H1 (cell line): ENCODE data around the gene SGMS1. TPM values are rescaled to one million over a fixed set of nuclear protein-coding genes. Genes with fewer than 3 reads are reported as not detected.

ENCODE experiments used
- CTCF ChIA-PET: fragments of 300-600 bp; sonication (Branson Sonifier 250); formaldehyde crosslinking; loops from one replicate; lab custom pipeline; 2021; ENCODE audit not compliant: partially characterized antibody; lab: Charles Lee
- POLR2A ChIA-PET: fragments of 300-600 bp; sonication (Branson Sonifier 250); formaldehyde crosslinking; loops from one replicate; lab custom pipeline; 2021; ENCODE audit warnings: inconsistent platforms; ENCODE audit not compliant: partially characterized antibody; lab: Charles Lee
- DNase-seq, 2 experiments: peaks; one replicate each; pipeline versions ENCODE4 v3.0.0 to v3.0.0-alpha.2; 2010 to 2022; ENCODE audit warnings: low spot score in 2 of 2, low read depth in 1 of 2, mixed read lengths in 1 of 2
- FAIRE-seq: peaks from 2 replicates; lab custom pipeline; 2011; peaks lifted over from hg19 to GRCh38; lab: Jason Lieb, UNC
- H2AFZ ChIP-seq: 2 replicates; pipeline ENCODE4 v1.8.1; 2012; ENCODE audit warnings: low read length, inconsistent platforms
- H2AK5ac ChIP-seq: 2 replicates; pipeline ENCODE4 v1.6.1; 2013; ENCODE audit warnings: low read depth, low read length
- H2BK120ac ChIP-seq: replicated peaks from 2 replicates; pipeline ENCODE3; 2013; ENCODE audit warnings: low read depth, low read length, inconsistent platforms
- H2BK12ac ChIP-seq: 2 replicates; pipeline ENCODE4 v1.6.1; 2013; ENCODE audit warnings: low read depth, low read length
- H2BK15ac ChIP-seq: 2 replicates; pipeline ENCODE4 v1.6.1; 2013; ENCODE audit warnings: low read length
- H2BK20ac ChIP-seq: 2 replicates; pipeline ENCODE4 v1.6.1; 2013; ENCODE audit warnings: low read length
- H2BK5ac ChIP-seq: 2 replicates; pipeline ENCODE4 v1.6.1; 2013; ENCODE audit warnings: low read depth, low read length
- H3K14ac ChIP-seq: 2 replicates; pipeline ENCODE4 v1.6.1; 2013; ENCODE audit warnings: inconsistent platforms; ENCODE audit not compliant: insufficient read length
- H3K18ac ChIP-seq: 2 replicates; pipeline ENCODE4 v1.6.1; 2013; ENCODE audit warnings: low read length; ENCODE audit errors: extremely low read depth
- H3K23ac ChIP-seq: 2 replicates; pipeline ENCODE4 v1.6.1; 2013; ENCODE audit warnings: inconsistent platforms; ENCODE audit not compliant: insufficient read length
- H3K23me2 ChIP-seq: 2 replicates; pipeline ENCODE4 v1.6.1; 2013; ENCODE audit warnings: low read depth, low read length
- H3K27ac ChIP-seq: 2 replicates; pipeline ENCODE4 v1.6.1; 2011; ENCODE audit warnings: low read depth, low read length, inconsistent platforms
- H3K27me3 ChIP-seq, 4 experiments: replicated peaks in 1 of 4; 1 replicate in 1 of 4; 2 replicates in 3 of 4; pipeline versions ENCODE4 v1.6.1 to v1.8.1; 2011 to 2013; ENCODE audit warnings: low read length in 3 of 4, mild to moderate bottlenecking in 3 of 4, inconsistent platforms in 2 of 4, mixed read lengths in 2 of 4, moderate library complexity in 1 of 4; ENCODE audit not compliant: control insufficient read depth in 3 of 4, insufficient read depth in 3 of 4; ENCODE audit errors: extremely low read depth in 1 of 4
- H3K36me3 ChIP-seq, 4 experiments: 2 replicates each; pipeline versions ENCODE4 v1.6.1 to v1.8.1; 2011 to 2013; ENCODE audit warnings: mild to moderate bottlenecking in 4 of 4, low read length in 3 of 4, moderate library complexity in 2 of 4, control low read depth in 1 of 4, inconsistent platforms in 1 of 4; ENCODE audit not compliant: insufficient read depth in 4 of 4, control insufficient read depth in 2 of 4
- H3K4ac ChIP-seq: replicated peaks from 2 replicates; pipeline ENCODE3; 2013; ENCODE audit warnings: low read length, low read depth, mixed read lengths, inconsistent platforms; ENCODE audit not compliant: insufficient read length
- H3K4me1 ChIP-seq, 4 experiments: replicated peaks in 1 of 4; 1 replicate in 1 of 4; 2 replicates in 3 of 4; pipeline versions ENCODE4 v1.6.1 to v1.8.1; 2011 to 2013; ENCODE audit warnings: low read length in 3 of 4, inconsistent platforms in 2 of 4, mixed read lengths in 1 of 4; ENCODE audit not compliant: insufficient read depth in 4 of 4, control insufficient read depth in 3 of 4
- H3K4me2 ChIP-seq, 2 experiments: 2 replicates each; pipeline versions ENCODE4 v1.6.1 to v1.8.1; 2011 to 2013; ENCODE audit warnings: low read depth in 2 of 2, low read length in 2 of 2, control low read depth in 1 of 2, inconsistent platforms in 1 of 2, mild to moderate bottlenecking in 1 of 2; ENCODE audit not compliant: insufficient read depth in 1 of 2
- H3K4me3 ChIP-seq, 4 experiments: fragments of 200-600, 300-600 bp in 1 of 4; sonication (generic), shearing (Covaris generic), sonication (Bioruptor Twin) in 1 of 4; 2 replicates each; pipeline versions ENCODE4 v1.5.1 to v1.8.1; 2011 to 2016; ENCODE audit warnings: low read length in 4 of 4, low read depth in 3 of 4, control low read depth in 2 of 4, inconsistent platforms in 2 of 4, mild to moderate bottlenecking in 2 of 4, mixed read lengths in 1 of 4, moderate library complexity in 1 of 4; ENCODE audit not compliant: insufficient read depth in 2 of 4; ENCODE audit errors: extremely low read depth in 1 of 4
- H3K56ac ChIP-seq: replicated peaks from 2 replicates; pipeline ENCODE3; 2013; ENCODE audit warnings: low read depth, mild to moderate bottlenecking, mixed read lengths, low read length, inconsistent platforms; ENCODE audit not compliant: insufficient read length
- H3K79me1 ChIP-seq: 2 replicates; pipeline ENCODE4 v1.6.1; 2013; ENCODE audit warnings: low read depth, low read length, control low read depth
- H3K79me2 ChIP-seq, 2 experiments: 2 replicates each; pipeline versions ENCODE4 v1.6.1 to v1.8.1; 2012 to 2013; ENCODE audit warnings: low read length in 2 of 2, mild to moderate bottlenecking in 2 of 2, inconsistent platforms in 1 of 2; ENCODE audit not compliant: insufficient read depth in 2 of 2, control insufficient read depth in 1 of 2
- H3K9ac ChIP-seq, 4 experiments: replicated peaks in 1 of 4; 1 replicate in 1 of 4; 2 replicates in 3 of 4; pipeline versions ENCODE4 v1.6.1 to v1.8.1; 2011 to 2013; ENCODE audit warnings: low read depth in 3 of 4, low read length in 3 of 4, control low read depth in 2 of 4, mild to moderate bottlenecking in 2 of 4, moderate library complexity in 2 of 4, inconsistent platforms in 1 of 4; ENCODE audit errors: extremely low read depth in 1 of 4
- H3K9me3 ChIP-seq, 2 experiments: 2 replicates each; pipeline versions ENCODE4 v1.6.1 to v1.8.1; 2012 to 2013; ENCODE audit warnings: mild to moderate bottlenecking in 2 of 2, moderate library complexity in 2 of 2, control low read depth in 1 of 2, inconsistent platforms in 1 of 2, low read depth in 1 of 2, low read length in 1 of 2, mixed read lengths in 1 of 2; ENCODE audit not compliant: insufficient read depth in 2 of 2
- H4K20me1 ChIP-seq, 2 experiments: replicated peaks in 1 of 2; 2 replicates each; pipeline versions ENCODE3 to v1.8.1; 2011 to 2013; ENCODE audit warnings: inconsistent platforms in 2 of 2, low read length in 2 of 2, mild to moderate bottlenecking in 1 of 2; ENCODE audit not compliant: insufficient read depth in 2 of 2, control insufficient read depth in 1 of 2
- H4K5ac ChIP-seq: 2 replicates; pipeline ENCODE4 v1.6.1; 2013; ENCODE audit warnings: low read length, low read depth, mixed read lengths, inconsistent platforms; ENCODE audit not compliant: insufficient read length
- H4K8ac ChIP-seq: 2 replicates; pipeline ENCODE4 v1.8.0; 2013; ENCODE audit warnings: mild to moderate bottlenecking, moderate library complexity, low read length, inconsistent platforms; ENCODE audit not compliant: insufficient read depth; ENCODE audit errors: extremely low read depth
- H4K91ac ChIP-seq: replicated peaks from 2 replicates; pipeline ENCODE3; 2013; ENCODE audit warnings: low read length, mixed read lengths, inconsistent platforms; ENCODE audit not compliant: insufficient read length
- ASH2L ChIP-seq: fragments of 200-600, 300-600 bp; sonication (generic); IDR thresholded peaks from one replicate; pipeline ENCODE4 v1.7.1; 2017; ENCODE audit warnings: low read length
- EZH2 ChIP-seq: fragments of 200-600 bp; sonication (generic); IDR thresholded peaks from 2 replicates; pipeline ENCODE4 v1.7.1; 2012; ENCODE audit warnings: low read depth, mild to moderate bottlenecking, moderate library complexity, low read length, inconsistent platforms; ENCODE audit not compliant: severe bottlenecking
- HDAC6 ChIP-seq: IDR thresholded peaks from one replicate; pipeline ENCODE4 v1.7.1; 2012; ENCODE audit warnings: low read depth, mild to moderate bottlenecking, inconsistent platforms, low read length, moderate library complexity
- NRF1 ChIP-seq: IDR thresholded peaks from 2 replicates; pipeline ENCODE4 v1.6.1; 2011; ENCODE audit warnings: mild to moderate bottlenecking, low read depth, low read length, improper control_type of control experiment
- SP4 ChIP-seq: IDR thresholded peaks from 2 replicates; pipeline ENCODE4 v1.6.1; 2012; ENCODE audit warnings: low read length, inconsistent platforms
- SRF ChIP-seq: IDR thresholded peaks from 2 replicates; pipeline ENCODE4 v1.6.1; 2011; ENCODE audit warnings: mild to moderate bottlenecking, low read depth, low read length, moderate library complexity
- SUZ12 ChIP-seq: fragments of 200-600 bp; sonication (generic); IDR thresholded peaks from 2 replicates; pipeline ENCODE4 v1.6.1; 2012; ENCODE audit warnings: mild to moderate bottlenecking, inconsistent platforms, low read length, moderate library complexity, mixed read lengths
- TBP ChIP-seq: IDR thresholded peaks from 2 replicates; pipeline ENCODE4 v1.6.1; 2011; ENCODE audit warnings: low read depth, low read length, improper control_type of control experiment
- TCF12 ChIP-seq: IDR thresholded peaks from 2 replicates; pipeline ENCODE4 v1.6.1; 2011; ENCODE audit warnings: low read depth, mild to moderate bottlenecking, low read length
- WGBS, 2 experiments: shearing (Covaris generic) in 1 of 2; methylation state at CpG; one replicate each; pipeline versions ENCODE4 v1.1.6 to v1.1.7; 2013 to 2015; ENCODE audit warnings: low lambda C conversion rate in 2 of 2, mixed read lengths in 2 of 2, inconsistent platforms in 1 of 2, low coverage in 1 of 2, missing lambda C conversion rate in 1 of 2; ENCODE audit not compliant: insufficient replicate concordance in 2 of 2, insufficient coverage in 1 of 2, insufficient read length in 1 of 2; ENCODE audit errors: extremely low coverage in 1 of 2, missing lambda C conversion rate in 1 of 2; 5-methylcytosine and 5-hydroxymethylcytosine counted together
- polyA plus RNA-seq, 7 experiments: library from polyadenylated mRNA; depleted of rRNA in 3 of 7; stranded (reverse) in 5 of 7; unstranded in 2 of 7; fragments of >200 nt in 5 of 7; fragments of 200-250 nt in 2 of 7; gene quantifications; 1 replicate in 5 of 7; 2 replicates in 1 of 7; 4 replicates in 1 of 7; pipeline versions ENCODE4 v1.2.1 to v1.2.3, GENCODE V29; 2011 to 2013; ENCODE audit warnings: missing spikeins in 2 of 7, mixed read lengths in 2 of 7
- total RNA-seq: library from RNA; stranded (reverse); fragmentation: NEBNext Ultra II Directional; extraction: Animal tissue kit (Norgen Biotek cat#: 25700); gene quantifications from 2 replicates; pipeline ENCODE4 v1.2.1, GENCODE V29; 2021

Gene SGMS1
- total and polyA plus RNA-seq, 2 of the 8 experiments (the other 6 are each of a cell fraction or from before 2014, with no cell fraction given): 6.0 to 15.6 TPM

DNA sequence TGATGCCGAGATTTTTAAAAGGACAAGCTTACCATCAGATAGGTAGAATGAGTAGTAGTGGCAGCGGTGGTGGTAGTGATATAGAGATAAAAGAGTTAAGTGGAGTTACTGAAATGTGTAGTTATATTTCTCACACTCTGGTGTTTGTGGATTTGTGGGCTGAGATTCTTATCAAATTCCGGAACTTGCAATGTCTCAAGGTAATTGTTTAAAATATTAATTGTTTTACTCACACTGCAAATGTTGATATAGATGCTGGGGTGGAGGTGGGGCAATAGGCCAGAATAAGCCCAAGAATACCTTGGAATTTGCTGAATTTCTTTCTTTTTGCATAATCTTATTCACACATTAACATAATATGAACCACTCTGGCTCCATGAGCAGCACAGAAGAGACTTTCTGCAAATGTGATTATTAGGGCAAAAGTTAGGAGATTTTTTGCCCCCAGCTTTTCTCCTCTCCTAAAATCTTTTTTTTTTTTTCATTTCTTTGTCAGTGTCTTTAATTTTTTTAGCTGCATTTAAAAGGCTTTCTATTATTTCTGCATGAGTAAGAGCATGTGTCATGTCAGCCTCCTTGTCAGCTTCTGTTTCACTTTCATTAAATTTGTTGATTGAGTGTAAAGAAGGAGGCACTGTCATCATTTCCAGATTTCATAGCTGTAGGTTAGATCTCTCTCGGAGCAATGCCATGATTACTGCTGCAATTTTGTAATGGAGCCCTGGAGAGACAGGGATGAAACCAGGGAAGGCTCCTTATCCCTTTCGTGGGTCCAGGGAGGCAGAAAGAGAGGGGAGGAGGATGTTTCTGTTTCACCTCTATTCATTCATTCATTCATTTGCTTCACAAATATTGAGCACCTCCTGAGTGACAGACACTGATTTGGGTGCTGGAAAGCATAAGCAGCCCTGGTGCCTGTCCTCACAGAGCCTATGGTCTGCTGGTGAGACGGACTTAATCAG, 13.1 kb upstream of the SGMS1 start:
- H3K23ac ChIP-seq: no peak overlapping the region
- H4K20me1 ChIP-seq: no peaks in the 10 kb centered on the region
- ChIA-PET CTCF (interaction anchor here (0.6 to 2.0 kb wide), 6 partner anchors 12 to 658 kb away, joined by 3 to 7 read pairs (median 3); no protein-coding TSS in a partner anchor), POLR2A (interaction anchor here (0.8 to 3.6 kb wide), 2 partner anchors 12 to 70 kb away, joined by 3 to 21 read pairs; no protein-coding TSS in a partner anchor)
- H3K18ac ChIP-seq: no peak overlapping the region
- DNase-seq (no peak), FAIRE-seq (no peak)
- H3K23me2 ChIP-seq: no peaks in the 10 kb centered on the region
- peak overlapping the region; percentile 34; the same call in 1 of the 2 replicates for H2AFZ ChIP-seq
- no peak overlapping the region for H3K4me2 ChIP-seq
- no peaks in the 10 kb centered on the region; a peak in 2 of 7 replicates for H3K4me1 ChIP-seq
- H3K9ac ChIP-seq: no peak overlapping the region
- H4K91ac ChIP-seq: no peak overlapping the region
- H2BK120ac ChIP-seq: no peak overlapping the region
- no peak overlapping the region for H3K4ac ChIP-seq
- H3K9me3 ChIP-seq: no peaks in the 10 kb centered on the region
- no peak overlapping the region for H4K5ac ChIP-seq
- H3K36me3 ChIP-seq: no peaks in the 10 kb centered on the region
- no peak overlapping the region for H4K8ac ChIP-seq
- peaks cover 0 to 1% (median 0%) of the 10 kb centered on the region in 4 experiments; a peak in 1 of 7 replicates for H3K27me3 ChIP-seq
- H3K4me3 ChIP-seq: no peak overlapping the region
- H2BK20ac ChIP-seq: no peak overlapping the region
- no peaks in the 10 kb centered on the region for H3K79me1 ChIP-seq
- H2BK15ac ChIP-seq: no peak overlapping the region
- no peak overlapping the region for H2BK12ac ChIP-seq
- no peaks in the 10 kb centered on the region for H3K79me2 ChIP-seq
- H2AK5ac ChIP-seq: no peak overlapping the region
- WGBS, 2 experiments: 83% methylated on average over 6 of the region's 6 CpGs; no CpG with 5 or more reads in 1 of the 2 experiments
- H3K27ac ChIP-seq: no peak overlapping the region
- H2BK5ac ChIP-seq: no peak overlapping the region
- TF ChIP-seq ASH2L: no peak
- no peak for TF ChIP-seq TCF12
- no peak for TF ChIP-seq EZH2
- TF ChIP-seq HDAC6: no peak
- no peak for TF ChIP-seq TBP
- no peak for TF ChIP-seq NRF1
- no peak for TF ChIP-seq SUZ12
- no peak for TF ChIP-seq SRF
- no peak for TF ChIP-seq SP4
- TF ChIP-seq, all 59 proteins: peak for 0
- Histone ChIP-seq H3K14ac (no peak overlapping the region), H3K56ac (no peak overlapping the region)
